WTC11 (cell line): ENCODE data around the gene GOLGA6L10. TPM values are rescaled to one million over a fixed set of nuclear protein-coding genes. Genes with fewer than 3 reads are reported as not detected.
"Not testable (repeated sequence)": the region's sequence is repeated elsewhere in the genome, so short reads cannot be mapped to it uniquely, and the experiment has no call there.

Experiments used
- ATAC-seq: fragments of 200-7000 bp; cut with Tn5 transposase; 2 replicates; pipeline ENCODE4 v1.10.0; 2021; ENCODE audit warnings: mild to moderate bottlenecking, moderate library complexity
- CTCF ChIA-PET: fragments of 300-600 bp; sonication (Branson Sonifier 250); formaldehyde crosslinking; loops from one replicate; lab custom pipeline; 2021; ENCODE audit warnings: antibody characterized with exemption; lab: Charles Lee
- POLR2A ChIA-PET: fragments of 350-600 bp; sonication (Branson Sonifier 250); formaldehyde crosslinking; loops from one replicate; lab custom pipeline; 2021; ENCODE audit warnings: antibody characterized with exemption; lab: Charles Lee
- DNase-seq: peaks from one replicate; pipeline ENCODE4 v3.0.0; 2021; ENCODE audit warnings: low spot score
- H3K27ac Mint-ChIP-seq: 2 replicates; pipeline ENCODE4 v1.8.0; 2021; ENCODE audit warnings: mixed read lengths
- H3K27me3 Mint-ChIP-seq: 2 replicates; pipeline ENCODE4 v1.8.0; 2021; ENCODE audit warnings: low read depth, mild to moderate bottlenecking, moderate library complexity, mixed read lengths
- H3K36me3 Mint-ChIP-seq: 2 replicates; pipeline ENCODE4 v1.8.0; 2021; ENCODE audit warnings: mixed read lengths
- H3K4me1 Mint-ChIP-seq: 2 replicates; pipeline ENCODE4 v1.8.0; 2022; ENCODE audit warnings: mixed read lengths
- H3K4me3 Mint-ChIP-seq: 2 replicates; pipeline ENCODE4 v1.8.0; 2021; ENCODE audit warnings: mild to moderate bottlenecking, moderate library complexity, mixed read lengths
- H3K9me3 Mint-ChIP-seq: 2 replicates; pipeline ENCODE4 v1.8.0; 2021; ENCODE audit warnings: mixed read lengths
- CTCF ChIP-seq: fragments of 200-600 bp; IDR thresholded peaks from 2 replicates; pipeline ENCODE4 v1.8.0; 2022; ENCODE audit warnings: antibody characterized with exemption
- RORB ChIP-seq: fragments of 250-450 bp; sonication (Bioruptor Pico); IDR thresholded peaks from 2 replicates; pipeline ENCODE4 v1.9.0; 2021; ENCODE audit warnings: mild to moderate bottlenecking
- SMAD3 ChIP-seq: sonication (generic); formaldehyde crosslinking; IDR thresholded peaks from 2 replicates; pipeline ENCODE4 v1.8.0; 2022; ENCODE audit warnings: missing genetic modification reagents, mild to moderate bottlenecking, borderline replicate concordance
- STAT6 ChIP-seq: sonication (generic); formaldehyde crosslinking; conservative IDR thresholded peaks from 2 replicates; pipeline ENCODE4 v1.8.1; 2023; ENCODE audit warnings: mild to moderate bottlenecking, low read depth, missing genetic modification reagents, moderate library complexity
- TEAD1 ChIP-seq: sonication (generic); formaldehyde crosslinking; IDR thresholded peaks from 2 replicates; pipeline ENCODE4 v1.8.0; 2022; ENCODE audit warnings: mild to moderate bottlenecking, missing genetic modification reagents
- ZBTB43 ChIP-seq: sonication (generic); formaldehyde crosslinking; IDR thresholded peaks from 2 replicates; pipeline ENCODE4 v1.8.1; 2023; ENCODE audit warnings: mild to moderate bottlenecking, missing genetic modification reagents
- ZNF281 ChIP-seq: sonication (generic); formaldehyde crosslinking; IDR thresholded peaks from 2 replicates; pipeline ENCODE4 v1.8.0; 2023; ENCODE audit warnings: mild to moderate bottlenecking, missing genetic modification reagents
- total RNA-seq: library from RNA; stranded (reverse); gene quantifications from 3 replicates; pipeline ENCODE4 v1.2.3, GENCODE V29; 2021
- TF ChIP-seq, protein P1 (sequence below): sonication (generic); formaldehyde crosslinking; IDR thresholded peaks from 2 replicates; pipeline ENCODE4 v1.8.0; 2023; ENCODE audit warnings: missing genetic modification reagents, mild to moderate bottlenecking, borderline replicate concordance
- TF ChIP-seq, protein P2 (sequence below): fragments of 250-450 bp; sonication (Bioruptor Pico); IDR thresholded peaks from 2 replicates; pipeline ENCODE4 v2.1.2; 2022; ENCODE audit warnings: mild to moderate bottlenecking, moderate library complexity

GOLGA6L10 gene
- total RNA-seq, 1 experiment from 2014 or later: 5.8 TPM

GRCh38 chr15:82300883-82301282 is 48.4 kb downstream of the GOLGA6L10 start (continued):
- no peak for TF ChIP-seq ZBTB43 (CRISPR knock-in tag)
- TF ChIP-seq, protein P1, sequence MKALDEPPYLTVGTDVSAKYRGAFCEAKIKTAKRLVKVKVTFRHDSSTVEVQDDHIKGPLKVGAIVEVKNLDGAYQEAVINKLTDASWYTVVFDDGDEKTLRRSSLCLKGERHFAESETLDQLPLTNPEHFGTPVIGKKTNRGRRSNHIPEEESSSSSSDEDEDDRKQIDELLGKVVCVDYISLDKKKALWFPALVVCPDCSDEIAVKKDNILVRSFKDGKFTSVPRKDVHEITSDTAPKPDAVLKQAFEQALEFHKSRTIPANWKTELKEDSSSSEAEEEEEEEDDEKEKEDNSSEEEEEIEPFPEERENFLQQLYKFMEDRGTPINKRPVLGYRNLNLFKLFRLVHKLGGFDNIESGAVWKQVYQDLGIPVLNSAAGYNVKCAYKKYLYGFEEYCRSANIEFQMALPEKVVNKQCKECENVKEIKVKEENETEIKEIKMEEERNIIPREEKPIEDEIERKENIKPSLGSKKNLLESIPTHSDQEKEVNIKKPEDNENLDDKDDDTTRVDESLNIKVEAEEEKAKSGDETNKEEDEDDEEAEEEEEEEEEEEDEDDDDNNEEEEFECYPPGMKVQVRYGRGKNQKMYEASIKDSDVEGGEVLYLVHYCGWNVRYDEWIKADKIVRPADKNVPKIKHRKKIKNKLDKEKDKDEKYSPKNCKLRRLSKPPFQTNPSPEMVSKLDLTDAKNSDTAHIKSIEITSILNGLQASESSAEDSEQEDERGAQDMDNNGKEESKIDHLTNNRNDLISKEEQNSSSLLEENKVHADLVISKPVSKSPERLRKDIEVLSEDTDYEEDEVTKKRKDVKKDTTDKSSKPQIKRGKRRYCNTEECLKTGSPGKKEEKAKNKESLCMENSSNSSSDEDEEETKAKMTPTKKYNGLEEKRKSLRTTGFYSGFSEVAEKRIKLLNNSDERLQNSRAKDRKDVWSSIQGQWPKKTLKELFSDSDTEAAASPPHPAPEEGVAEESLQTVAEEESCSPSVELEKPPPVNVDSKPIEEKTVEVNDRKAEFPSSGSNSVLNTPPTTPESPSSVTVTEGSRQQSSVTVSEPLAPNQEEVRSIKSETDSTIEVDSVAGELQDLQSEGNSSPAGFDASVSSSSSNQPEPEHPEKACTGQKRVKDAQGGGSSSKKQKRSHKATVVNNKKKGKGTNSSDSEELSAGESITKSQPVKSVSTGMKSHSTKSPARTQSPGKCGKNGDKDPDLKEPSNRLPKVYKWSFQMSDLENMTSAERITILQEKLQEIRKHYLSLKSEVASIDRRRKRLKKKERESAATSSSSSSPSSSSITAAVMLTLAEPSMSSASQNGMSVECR (CRISPR knock-in tag): no peak
- TF ChIP-seq ZNF281 (CRISPR knock-in tag): no peak

GRCh38 chr15:82300326-82300725 is 48.9 kb downstream of the GOLGA6L10 start:
- POLR2A ChIA-PET, H3K9me3 Mint-ChIP-seq, DNase-seq, H3K4me3 Mint-ChIP-seq, ATAC-seq, H3K27me3 Mint-ChIP-seq, CTCF ChIA-PET, H3K27ac Mint-ChIP-seq, H3K36me3 Mint-ChIP-seq, H3K4me1 Mint-ChIP-seq: not testable (repeated sequence)

DNA sequence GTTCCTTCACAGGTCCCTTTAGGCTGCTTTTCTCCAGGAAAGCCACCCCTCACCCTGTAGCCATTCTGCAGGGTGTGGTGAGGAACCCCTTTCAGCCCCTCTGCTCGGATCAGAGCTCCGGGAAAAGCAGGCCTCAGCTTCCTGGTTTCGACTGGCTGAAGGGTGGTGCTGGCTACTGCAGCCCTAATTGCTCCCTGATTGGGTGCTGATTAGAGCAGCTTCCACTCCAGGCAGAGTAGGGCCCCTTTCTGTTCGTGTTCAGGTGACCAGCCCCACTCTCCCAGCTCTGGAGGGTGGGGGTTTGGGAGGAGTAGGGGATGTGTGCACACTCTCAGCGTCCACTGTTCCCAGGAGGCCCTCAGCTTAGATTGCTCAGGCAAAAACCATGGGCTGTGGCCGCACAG is 49.8 kb downstream of the GOLGA6L10 start:
- H3K4me3 Mint-ChIP-seq, H3K9me3 Mint-ChIP-seq, ATAC-seq, DNase-seq, CTCF ChIA-PET, H3K27ac Mint-ChIP-seq, H3K36me3 Mint-ChIP-seq, H3K4me1 Mint-ChIP-seq, H3K27me3 Mint-ChIP-seq: not testable (repeated sequence)
- POLR2A ChIA-PET: interaction anchor here (0.6 kb wide), 1 partner anchor 72 kb away, joined by 3 read pairs; no protein-coding TSS in a partner anchor

GRCh38 chr15:82298520-82298919 is 50.8 kb downstream of the GOLGA6L10 start:
- H3K4me3 Mint-ChIP-seq: no peak overlapping the region

More at GRCh38 chr15:82298520-82298919, 50.8 kb downstream of the GOLGA6L10 start:
- CTCF ChIA-PET: no interaction called here
- ATAC-seq: no peak
- H3K9me3 Mint-ChIP-seq: no peaks in the 10 kb centered on the region
- no peak for DNase-seq
- no peak overlapping the region for H3K27ac Mint-ChIP-seq
- POLR2A ChIA-PET: no interaction called here
- H3K27me3 Mint-ChIP-seq: no peaks in the 10 kb centered on the region
- peaks cover 6% of the 10 kb centered on the region for H3K4me1 Mint-ChIP-seq
- H3K36me3 Mint-ChIP-seq: no peaks in the 10 kb centered on the region
- TF ChIP-seq CTCF: no peak
- no peak for TF ChIP-seq STAT6
- TF ChIP-seq RORB: no peak
- no peak for TF ChIP-seq TEAD1
- TF ChIP-seq, protein P2, sequence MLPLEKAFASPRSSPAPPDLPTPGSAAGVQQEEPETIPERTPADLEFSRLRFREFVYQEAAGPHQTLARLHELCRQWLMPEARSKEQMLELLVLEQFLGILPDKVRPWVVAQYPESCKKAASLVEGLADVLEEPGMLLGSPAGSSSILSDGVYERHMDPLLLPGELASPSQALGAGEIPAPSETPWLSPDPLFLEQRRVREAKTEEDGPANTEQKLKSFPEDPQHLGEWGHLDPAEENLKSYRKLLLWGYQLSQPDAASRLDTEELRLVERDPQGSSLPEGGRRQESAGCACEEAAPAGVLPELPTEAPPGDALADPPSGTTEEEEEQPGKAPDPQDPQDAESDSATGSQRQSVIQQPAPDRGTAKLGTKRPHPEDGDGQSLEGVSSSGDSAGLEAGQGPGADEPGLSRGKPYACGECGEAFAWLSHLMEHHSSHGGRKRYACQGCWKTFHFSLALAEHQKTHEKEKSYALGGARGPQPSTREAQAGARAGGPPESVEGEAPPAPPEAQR: no peak
- no peak for TF ChIP-seq SMAD3 (CRISPR knock-in tag)
